Placental epithelial cell (primary cell): ENCODE measurements around the gene WNK1. TPM values are rescaled to one million over a fixed set of nuclear protein-coding genes. Genes with fewer than 3 reads are reported as not detected.

Source experiments
- small RNA-seq: library from RNA; depleted of rRNA; stranded (forward); fragments of <200 nt; gene quantifications from one replicate; pipeline ENCODE3, GENCODE V24; 2012
- total RNA-seq: library from RNA; depleted of rRNA; stranded (reverse); fragments of >200 nt; gene quantifications from 2 replicates; pipeline ENCODE4 v1.2.3, GENCODE V29; 2012

Gene WNK1
- total RNA-seq = 69.2 and 69.9 TPM in 2 replicates

DNA sequence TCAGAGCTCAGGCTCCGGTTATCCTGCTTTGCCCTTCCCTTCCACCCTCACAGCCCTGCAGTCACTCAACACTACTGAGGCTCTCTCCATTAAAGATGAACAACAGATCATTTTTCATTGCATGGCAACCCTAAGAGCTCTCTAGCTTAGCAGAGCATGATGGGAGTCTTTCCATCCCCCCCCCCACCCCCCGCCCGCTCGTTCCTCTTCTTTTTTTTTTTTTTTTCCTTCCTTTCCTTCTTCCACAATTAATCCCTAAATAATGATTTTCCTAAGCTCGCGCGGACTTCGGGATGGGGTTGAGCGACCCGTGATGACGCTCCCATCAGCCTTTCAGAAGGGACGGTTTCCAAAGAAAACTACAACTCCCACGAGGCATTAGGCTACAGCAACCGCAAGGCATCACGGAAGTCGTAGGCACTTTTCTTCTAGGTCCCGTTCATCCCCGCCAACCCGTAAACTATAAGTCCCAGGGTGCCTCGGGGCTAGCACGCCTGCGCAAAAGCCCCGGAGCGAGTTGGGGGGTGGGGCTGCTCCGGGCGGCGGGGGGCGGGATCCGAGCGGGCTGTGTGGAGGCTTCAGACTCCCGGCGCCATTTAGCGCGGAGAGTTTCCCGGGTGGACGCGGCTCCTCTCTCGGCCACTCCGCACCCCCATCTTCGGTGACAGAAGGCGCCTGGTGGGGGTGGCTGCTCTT, at the start of gene WNK1:
WNK1 (plus strand) TSS at position 581 of the 696 bp plus-strand sequence. CDS start 987 bp downstream, outside the sequence.

DNA sequence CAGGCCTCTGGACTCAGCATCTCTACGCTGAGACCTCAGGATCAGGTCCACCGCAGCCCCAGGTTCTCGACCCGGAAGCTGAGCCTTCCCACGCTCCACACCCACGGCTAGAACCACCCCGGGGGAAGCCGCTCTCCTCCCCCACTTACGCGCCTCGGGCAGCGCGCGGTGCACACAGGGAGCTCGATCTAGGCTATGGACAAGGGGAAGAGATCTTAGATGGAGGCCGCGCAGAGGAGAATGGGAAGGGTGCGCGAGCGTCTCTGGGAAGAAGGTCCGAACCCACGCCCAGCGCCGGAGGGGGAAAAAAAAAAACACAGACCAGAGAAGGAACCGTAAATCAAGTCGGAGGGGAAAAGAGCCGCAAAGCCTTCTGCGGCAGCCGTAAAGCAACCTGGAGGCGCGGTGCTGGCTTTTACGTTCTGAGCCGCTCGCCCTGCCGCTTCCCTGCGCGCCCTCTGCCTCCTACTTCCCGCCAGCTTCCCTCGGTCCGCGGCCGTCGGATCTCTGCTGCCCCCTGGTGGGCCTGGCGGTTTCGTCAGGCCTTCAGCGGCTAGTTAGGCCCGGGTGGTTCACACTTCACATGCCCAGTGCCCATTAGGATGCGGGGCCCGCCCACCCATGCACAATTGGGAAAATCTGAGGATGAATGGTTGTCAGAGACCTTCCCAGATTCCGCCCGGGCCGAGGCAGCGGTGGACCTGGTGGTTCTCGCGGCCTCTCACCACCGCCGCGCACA, 197.2 kb downstream of the WNK1 start, which contains the start of gene RAD52:
RAD52 (minus strand) TSS at position 242 of the 739 bp plus-strand sequence. CDS start 16,636 bp downstream, outside the sequence.

Small RNAs within 50 kb of the gene (small RNA-seq; reads per million reads assigned to genes)
- gene RNU4ATAC16P = not detected

Other genes with a start within 250 kb of the WNK1 start
- 2.6 and 5.1 TPM in 2 replicates for gene NINJ2, start 89.1 kb upstream of the WNK1 start, total RNA-seq
- 18.1 and 20.0 TPM in 2 replicates for gene RAD52, start 197.1 kb downstream of the WNK1 start, total RNA-seq
- 31.7 and 53.4 TPM in 2 replicates for gene ERC1, start 238.6 kb downstream of the WNK1 start, total RNA-seq